Endometrial microvascular endothelial cells (primary cell): Measurements from ENCODE around the gene PEPD. TPM values are rescaled to one million over a fixed set of nuclear protein-coding genes. Genes with fewer than 3 reads are reported as not detected.

Source experiments
- in situ Hi-C: cut with HindIII; loops from 2 replicates; pipeline ENCODE4 v1.10.0; 2017; ENCODE audit warnings: low sequenced_read_pairs, low pct_unique_long_range_greater_than_20kb; ENCODE audit errors: inconsistent ontology term
- total RNA-seq: library from RNA; depleted of rRNA; stranded (reverse); fragments of >200 nt; gene quantifications from one replicate; pipeline ENCODE4 v1.2.3, GENCODE V29; 2015; ENCODE audit errors: inconsistent ontology term

Gene PEPD
- total RNA-seq, 1 donor from 2014 or later: 76.7 TPM

GRCh38 chr19:33435706-33436359 is 85.8 kb downstream of the PEPD start:
- in situ Hi-C loops: no loop called here

GRCh38 chr19:33434886-33435705 is 86.5 kb downstream of the PEPD start:
- in situ Hi-C loops: no loop called here

- in situ Hi-C loops: no loop called here
Observed at GRCh38 chr19:33434069-33434885, 87.3 kb downstream of the PEPD start.

- in situ Hi-C loops: no loop called here
Observed at GRCh38 chr19:33432446-33433170, 89.0 kb downstream of the PEPD start.

GRCh38 chr19:33432015-33432414 is 89.6 kb downstream of the PEPD start:
- in situ Hi-C loops: no loop called here

- in situ Hi-C loops: no loop called here
Observed at GRCh38 chr19:33430674-33431277, 90.8 kb downstream of the PEPD start.

- in situ Hi-C loops: no loop called here
Observed at GRCh38 chr19:33429891-33430673, 91.5 kb downstream of the PEPD start.

GRCh38 chr19:33428627-33429125 is 92.9 kb downstream of the PEPD start:
- in situ Hi-C loops: no loop called here

GRCh38 chr19:33427801-33428626 is 93.6 kb downstream of the PEPD start:
- in situ Hi-C loops: no loop called here

- in situ Hi-C loops: no loop called here
Observed at GRCh38 chr19:33426621-33427361, 94.8 kb downstream of the PEPD start.

GRCh38 chr19:33424181-33424580 is 97.4 kb downstream of the PEPD start:
- in situ Hi-C loops: no loop called here

- in situ Hi-C loops: no loop called here
Observed at GRCh38 chr19:33422369-33423180, 99.0 kb downstream of the PEPD start.

GRCh38 chr19:33421368-33421767 is 100.2 kb downstream of the PEPD start:
- in situ Hi-C loops: no loop called here

- in situ Hi-C loops: no loop called here
Observed at GRCh38 chr19:33420821-33421220, 100.8 kb downstream of the PEPD start.

GRCh38 chr19:33419788-33420130 is 101.8 kb downstream of the PEPD start:
- in situ Hi-C loops: loop anchor here (10.0 kb wide), 1 partner anchor 345 kb away; no protein-coding TSS in a partner anchor
